Globus pallidus (tissue), 1 donor: ENCODE data around the gene PKHD1.
"Not testable (repeated sequence)": the region's sequence is repeated elsewhere in the genome, so short reads cannot be mapped to it uniquely, and the experiment has no call there.

Experiments used
- DNase-seq: peaks from one replicate; pipeline ENCODE4 v3.0.0-alpha.2; 2015; ENCODE audit warnings: low spot score

The PKHD1 gene

GRCh38 chr6:51926125-51926524 is 161.3 kb downstream of the PKHD1 start:
- DNase-seq: no peak

GRCh38 chr6:51922479-51922878 is 164.9 kb downstream of the PKHD1 start:
- DNase-seq: not testable (repeated sequence)

- DNase-seq: not testable (repeated sequence)
Observed at GRCh38 chr6:51918347-51918746, 169.1 kb downstream of the PKHD1 start.

GRCh38 chr6:51915098-51915497 is 172.3 kb downstream of the PKHD1 start:
- no peak for DNase-seq

DNA sequence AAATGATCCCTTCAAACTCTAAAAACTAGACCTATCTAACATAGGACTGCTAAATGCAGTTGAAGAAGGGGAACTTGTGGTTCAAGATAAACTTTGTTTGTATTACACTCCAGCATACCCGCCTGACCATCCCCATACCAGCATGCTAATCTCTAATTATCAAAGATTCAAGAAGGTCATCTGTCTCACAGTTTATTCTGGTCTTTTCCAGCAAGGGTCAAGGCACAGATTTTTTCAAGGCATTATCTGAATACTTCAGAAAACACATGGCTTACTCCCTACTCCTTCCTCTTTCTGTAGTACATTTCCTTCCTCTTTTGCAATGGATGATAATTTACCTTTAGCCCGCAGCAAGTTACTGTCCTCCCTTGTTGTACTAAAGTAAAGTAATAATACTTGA is 174.1 kb downstream of the PKHD1 start:
- no peak for DNase-seq

- DNase-seq: no peak
Observed at GRCh38 chr6:51910851-51911250, 176.6 kb downstream of the PKHD1 start.

DNA sequence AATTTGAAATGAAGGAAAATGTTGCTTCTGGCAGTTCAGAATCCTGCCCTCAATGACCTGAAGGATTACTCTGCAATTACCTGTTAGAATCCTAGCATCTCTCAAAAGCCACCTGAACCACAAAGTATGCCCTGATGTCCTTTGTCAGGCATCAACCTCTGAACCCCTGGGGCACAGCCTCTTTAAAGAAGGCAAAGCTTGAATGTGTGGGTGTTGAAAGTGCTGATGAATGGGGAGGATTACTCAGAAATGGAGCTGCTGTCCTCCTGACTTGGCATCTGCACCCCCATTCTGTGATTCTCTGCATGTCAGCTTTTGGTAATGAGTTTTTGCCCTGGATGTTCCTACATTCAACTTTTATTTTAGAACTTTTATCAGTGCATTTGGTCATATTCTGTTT is 179.2 kb downstream of the PKHD1 start:
- DNase-seq: no peak

DNA sequence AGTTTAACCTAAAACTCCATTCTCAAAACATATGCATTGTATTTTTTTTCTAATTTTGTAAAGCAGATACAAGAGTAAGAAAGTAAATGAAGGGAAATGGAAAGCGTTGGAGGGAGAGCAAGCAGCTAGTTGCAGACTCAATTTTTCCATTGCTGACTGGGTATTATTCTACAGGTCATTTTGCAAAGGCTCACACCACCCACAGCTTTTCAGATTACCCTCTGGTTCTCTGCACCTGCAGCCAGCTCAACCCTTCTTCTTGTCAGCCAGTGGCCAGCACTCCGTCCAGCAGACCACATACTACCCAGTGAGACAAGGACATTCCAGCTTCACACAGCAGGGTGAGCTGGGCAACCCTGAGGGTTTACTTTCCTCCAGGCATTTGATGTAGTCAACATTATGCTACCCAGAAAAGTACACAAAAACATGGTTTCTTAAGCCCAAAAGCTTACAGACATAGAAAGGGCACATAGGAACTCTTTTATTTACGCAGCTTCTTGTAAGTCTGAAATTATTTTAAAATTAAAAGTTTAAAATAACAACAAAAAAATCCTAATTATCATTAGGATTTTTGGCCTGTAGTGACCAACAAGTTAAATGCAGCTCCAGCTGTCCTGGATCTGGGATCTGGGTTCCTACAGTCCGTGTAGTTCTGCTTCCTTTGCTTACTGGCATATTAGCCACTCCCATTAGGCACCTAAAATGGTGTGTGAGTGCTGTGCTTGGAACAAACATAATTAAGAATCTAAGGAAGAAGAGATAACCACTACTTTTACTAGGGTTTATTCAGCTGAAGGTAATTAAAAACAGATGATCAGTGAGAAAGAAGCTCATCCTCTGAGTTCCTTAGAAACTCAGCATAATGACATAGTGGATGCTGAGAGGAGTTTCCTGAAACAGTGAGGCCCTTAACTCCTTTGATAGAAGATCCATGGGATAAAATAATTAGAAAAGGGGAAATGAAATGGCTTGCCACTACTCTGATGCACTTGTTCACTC is 185.3 kb downstream of the PKHD1 start:
- DNase-seq: no peak

- no peak for DNase-seq
Observed at GRCh38 chr6:51893366-51893765, 194.0 kb downstream of the PKHD1 start.

DNA sequence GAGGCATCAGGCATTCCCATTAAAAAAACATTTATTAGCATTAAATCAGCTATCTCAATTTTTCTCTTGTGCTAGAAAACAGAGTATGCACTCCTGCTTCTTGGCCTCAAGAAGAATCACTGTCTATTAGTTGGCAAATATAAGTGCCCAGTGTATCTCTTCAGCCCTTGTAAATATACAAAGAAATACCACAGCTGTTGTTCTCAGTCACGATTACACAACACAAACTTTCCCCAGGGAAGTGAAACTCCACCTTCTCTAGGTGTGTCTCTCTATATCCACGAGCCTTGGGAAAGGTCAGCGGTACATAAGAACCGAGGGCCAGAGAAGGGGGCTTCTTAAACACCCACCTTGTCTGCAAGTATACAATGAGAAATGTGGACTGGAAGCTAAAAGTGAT is 194.7 kb downstream of the PKHD1 start:
- DNase-seq: no peak

- no peak for DNase-seq
Observed at GRCh38 chr6:51892339-51892738, 195.1 kb downstream of the PKHD1 start.

DNA sequence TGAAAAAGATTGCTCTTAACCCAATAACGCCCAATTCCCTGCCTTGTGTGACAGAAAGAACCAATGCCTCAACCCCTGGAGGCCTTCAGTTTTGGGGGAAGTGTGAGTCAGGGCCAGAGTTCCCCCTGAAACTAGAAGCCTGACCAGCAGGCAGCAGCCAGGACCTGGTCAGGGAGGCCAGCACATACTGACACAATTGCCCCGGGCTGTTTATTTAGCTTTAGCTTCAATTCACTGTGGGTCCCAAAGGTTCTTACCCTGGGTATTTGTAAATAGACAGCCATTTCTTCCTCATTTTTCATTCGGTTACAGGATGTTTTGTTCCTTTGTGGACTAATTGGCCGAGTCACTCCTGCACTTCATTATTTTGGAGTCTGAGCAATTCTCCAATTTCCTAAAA is 195.6 kb downstream of the PKHD1 start:
- DNase-seq: no peak

DNA sequence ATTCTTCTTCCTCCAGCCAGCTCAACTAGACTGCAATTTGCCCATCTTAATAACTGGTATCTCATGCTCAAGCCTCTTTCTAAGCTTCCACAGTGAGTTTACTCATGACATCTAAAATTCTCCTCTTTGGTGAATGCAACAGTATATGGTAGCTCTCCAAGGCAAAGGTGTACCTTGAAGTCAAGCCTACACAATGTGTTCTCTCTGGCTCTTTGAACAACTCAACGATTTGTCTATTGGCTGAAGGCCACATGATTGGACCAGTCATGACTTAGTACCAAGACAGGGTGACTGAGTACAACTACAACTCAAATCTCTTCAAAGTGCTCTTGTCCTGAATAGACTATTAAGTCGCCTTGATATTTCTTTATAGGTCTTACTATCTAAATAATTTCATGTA is 199.6 kb downstream of the PKHD1 start:
- no peak for DNase-seq

- no peak for DNase-seq
Observed at GRCh38 chr6:51885957-51886356, 201.5 kb downstream of the PKHD1 start.

DNA sequence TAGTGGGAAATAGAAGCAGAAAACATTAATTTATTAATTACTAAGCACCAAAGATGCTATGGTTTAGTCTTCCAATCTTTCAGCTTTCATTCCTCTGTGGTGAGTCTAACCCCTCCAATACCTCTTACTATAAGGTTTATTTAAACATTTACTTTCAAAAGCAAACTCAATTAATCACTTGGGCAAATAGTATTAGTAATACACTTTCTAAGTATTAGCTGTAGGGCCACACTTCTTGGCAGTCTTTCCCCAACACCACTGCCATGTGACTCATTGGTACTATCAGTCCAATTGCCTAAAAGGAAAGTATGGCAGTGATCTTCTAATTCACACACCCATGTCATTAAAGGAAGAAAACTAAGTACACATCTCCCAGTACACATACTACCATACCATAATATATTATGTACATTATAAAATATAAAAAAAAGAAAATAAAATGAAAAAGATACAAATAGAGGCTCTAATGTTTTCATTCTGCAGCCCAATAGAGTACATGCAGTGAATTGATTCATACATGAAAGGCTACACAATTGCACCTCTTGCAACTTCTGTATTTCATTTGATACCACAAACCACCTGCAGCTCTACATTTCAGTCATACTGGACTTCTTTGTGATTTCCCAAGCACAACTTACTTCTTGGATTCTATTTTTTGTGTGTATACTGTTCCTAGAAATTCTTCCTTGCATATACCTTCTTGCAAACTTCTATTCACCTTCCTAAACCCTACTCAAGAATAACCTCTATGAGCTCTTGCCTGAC is 218.6 kb downstream of the PKHD1 start:
- no peak for DNase-seq

DNA sequence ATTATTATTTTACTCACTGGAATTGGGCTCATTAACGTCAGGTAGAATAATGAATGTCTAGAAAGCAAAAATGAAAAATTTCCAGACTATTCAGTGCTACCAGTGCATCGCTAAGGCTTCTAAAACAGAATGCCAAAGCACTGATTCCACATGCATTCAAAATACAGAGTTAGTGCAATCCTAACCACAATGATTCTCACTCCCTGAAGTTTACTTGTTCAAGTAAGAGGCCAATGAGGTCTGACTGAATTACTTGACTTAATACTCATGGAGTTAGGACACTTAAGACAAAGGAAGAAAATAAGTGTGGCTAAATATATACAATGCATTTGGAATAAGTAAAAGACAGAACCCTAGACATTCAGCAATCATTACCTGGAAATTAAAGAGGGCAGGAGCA is 220.5 kb downstream of the PKHD1 start:
- DNase-seq: no peak

- no peak for DNase-seq
Observed at GRCh38 chr6:51865996-51866395, 221.4 kb downstream of the PKHD1 start.

- DNase-seq: no peak
Observed at GRCh38 chr6:51865176-51865575, 222.2 kb downstream of the PKHD1 start.

DNA sequence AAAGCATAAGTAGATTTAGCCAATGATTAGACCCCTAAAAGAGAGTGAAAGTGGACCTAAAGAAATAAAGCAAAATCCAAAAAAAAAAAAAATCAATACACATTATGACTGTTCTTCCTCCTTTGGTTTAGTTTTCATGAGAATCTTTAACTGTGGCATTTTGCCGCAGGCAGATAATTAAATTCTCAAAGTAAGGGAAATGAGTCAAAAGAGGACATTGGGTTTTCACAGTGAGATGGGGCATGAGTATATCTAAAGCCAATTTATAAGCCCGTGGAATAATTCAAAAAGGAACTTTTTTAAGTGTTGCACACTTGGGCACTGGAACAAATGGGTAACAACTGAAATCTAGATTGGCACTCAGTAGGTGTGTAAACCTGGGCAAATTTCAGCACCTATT is 230.3 kb downstream of the PKHD1 start:
- DNase-seq: no peak

- no peak for DNase-seq
Observed at GRCh38 chr6:51856508-51856907, 230.9 kb downstream of the PKHD1 start.

DNA sequence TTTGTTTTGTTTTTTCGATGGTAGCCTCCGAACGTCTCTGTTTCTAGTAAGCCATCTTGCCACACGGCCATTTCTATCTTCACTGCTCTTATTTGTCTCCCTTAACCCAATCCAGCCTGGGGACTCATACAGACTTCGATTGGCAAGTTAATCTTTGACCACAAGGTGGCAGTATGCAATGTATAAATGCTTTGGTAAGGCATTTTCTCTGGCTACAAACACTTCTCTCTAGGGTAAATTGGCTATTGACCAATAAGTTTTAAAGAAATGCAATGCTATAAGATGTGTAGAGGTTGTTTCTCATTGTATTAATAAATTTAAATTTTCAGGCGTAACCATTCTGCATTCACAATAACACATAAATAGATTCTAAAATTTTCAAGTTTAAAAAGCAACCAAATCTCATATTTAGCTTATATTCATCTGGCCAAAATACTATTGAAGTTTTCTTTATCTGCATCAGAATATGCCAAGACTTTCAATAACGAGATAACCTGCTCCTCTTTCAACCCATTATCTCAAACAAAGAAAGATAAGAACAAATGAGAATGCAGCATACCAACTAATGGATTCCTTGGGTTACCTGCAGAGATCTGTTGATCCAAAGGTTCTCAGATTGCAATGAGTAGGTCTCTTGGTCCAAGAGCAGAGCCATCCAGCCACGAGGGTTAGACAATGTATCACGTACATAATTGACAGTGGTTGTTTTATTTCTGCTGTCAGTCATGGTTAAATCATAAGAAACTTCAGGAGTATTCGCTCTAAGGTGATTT is 231.9 kb downstream of the PKHD1 start:
- DNase-seq: peak; percentile 23

- no peak for DNase-seq
Observed at GRCh38 chr6:51854876-51855275, 232.5 kb downstream of the PKHD1 start.
